SK-MEL-5 (cell line): Measurements from ENCODE around the gene HEYL. TPM values are rescaled to one million over a fixed set of nuclear protein-coding genes. Genes with fewer than 3 reads are reported as not detected.

Source experiments
- DNase-seq: peaks from one replicate; pipeline ENCODE4 v3.0.0-alpha.2; 2016; ENCODE audit warnings: low read depth, low spot score
- in situ Hi-C: cut with HindIII; loops from 2 replicates; pipeline ENCODE4 v1.10.0; 2016; ENCODE audit warnings: low sequenced_read_pairs, high pct_unique_total_duplicates, low pct_unique_long_range_greater_than_20kb
- total RNA-seq: library from RNA; depleted of rRNA; stranded (reverse); fragments of >200 nt; shearing (Covaris generic); gene quantifications from 2 replicates; pipeline ENCODE4 v1.2.3, GENCODE V29; 2014

The HEYL gene
- total RNA-seq, 1 experiment from 2014 or later, result not detected

DNA sequence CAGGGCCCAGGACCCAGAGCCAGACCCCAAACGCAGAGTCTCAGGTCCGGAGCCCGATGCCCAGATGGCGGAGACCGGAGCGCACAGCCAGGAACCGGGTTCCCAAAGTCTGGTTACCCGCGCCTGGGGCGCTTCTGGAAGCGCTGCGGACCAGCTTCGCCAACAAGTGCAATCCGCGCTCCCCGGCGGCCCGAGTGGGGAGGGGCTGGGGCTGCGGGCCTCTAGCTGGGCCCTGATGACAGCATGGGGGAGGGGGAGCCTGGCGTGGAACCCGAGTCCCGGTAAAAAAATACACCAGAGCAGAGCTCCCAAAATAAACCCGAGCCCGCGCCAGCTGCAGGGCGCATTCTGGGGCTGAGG, 32.0 kb upstream of the HEYL start:
- DNase-seq, result no peak
- in situ Hi-C loops, result no loop called here

DNA sequence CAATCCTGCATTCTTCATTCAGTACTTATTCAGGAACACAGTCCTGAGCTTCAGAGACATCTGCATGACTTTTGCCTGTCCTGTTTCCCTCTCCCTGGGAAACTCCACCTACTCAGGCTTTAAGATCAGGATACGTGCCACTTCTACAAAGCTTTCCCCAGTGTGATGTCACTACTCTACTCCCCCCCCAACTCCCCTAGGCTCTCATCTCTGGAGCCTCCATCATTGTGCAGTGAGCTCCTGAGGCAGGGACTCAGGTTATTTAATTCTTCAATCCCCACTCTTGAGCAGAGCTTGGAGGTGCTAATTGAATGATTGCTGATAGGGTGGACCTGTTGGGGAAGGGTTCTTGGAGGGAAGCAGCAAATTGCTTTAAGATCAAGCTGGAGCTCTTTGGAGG, 31.2 kb upstream of the HEYL start:
- in situ Hi-C loops, result no loop called here

DNA sequence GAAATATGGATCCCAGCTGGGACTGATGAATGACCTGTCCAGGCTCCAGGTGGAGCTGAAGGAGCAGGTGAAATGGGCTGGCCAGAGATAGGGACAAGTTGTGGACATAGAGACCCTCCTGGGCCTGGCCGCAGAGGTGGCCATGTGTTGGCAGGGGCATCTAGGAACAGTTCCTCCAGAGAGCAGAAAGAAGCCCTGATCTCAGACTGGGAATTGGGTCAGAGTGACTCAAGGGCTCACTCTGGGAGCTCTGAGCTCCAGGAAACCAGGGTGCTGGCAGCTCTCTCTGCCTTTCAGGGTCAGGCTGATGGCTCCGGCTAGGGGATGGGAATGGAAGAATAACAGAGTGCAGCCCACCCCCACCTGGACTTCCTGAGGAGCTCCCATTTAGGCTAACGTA, 29.5 kb upstream of the HEYL start:
- in situ Hi-C loops, result no loop called here

More for the DNA sequence above, 31.2 kb upstream of the HEYL start:
- no peak for DNase-seq

DNA sequence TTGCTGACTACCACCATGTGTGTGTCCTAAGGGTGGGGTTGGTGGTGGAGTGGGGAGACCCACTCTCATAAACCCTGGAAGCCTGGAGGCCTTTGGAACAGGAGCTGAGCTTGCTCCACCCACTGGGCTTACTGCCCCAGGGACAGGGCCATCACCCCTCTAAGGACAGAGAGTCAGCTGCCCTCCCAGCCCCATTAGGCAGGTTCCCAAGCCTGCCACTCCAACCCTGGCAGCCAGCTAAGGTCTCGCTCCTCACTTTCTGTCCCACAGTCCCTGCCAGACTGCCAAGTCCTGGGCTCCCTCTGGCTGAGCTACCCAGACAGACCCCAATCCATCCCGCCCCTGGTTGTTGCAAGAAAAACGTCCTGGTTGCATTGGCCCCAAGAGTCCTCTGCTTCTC, 28.7 kb upstream of the HEYL start:
- in situ Hi-C loops, result no loop called here
- DNase-seq, result no peak

More for the DNA sequence above, 29.5 kb upstream of the HEYL start:
- no peak for DNase-seq

DNA sequence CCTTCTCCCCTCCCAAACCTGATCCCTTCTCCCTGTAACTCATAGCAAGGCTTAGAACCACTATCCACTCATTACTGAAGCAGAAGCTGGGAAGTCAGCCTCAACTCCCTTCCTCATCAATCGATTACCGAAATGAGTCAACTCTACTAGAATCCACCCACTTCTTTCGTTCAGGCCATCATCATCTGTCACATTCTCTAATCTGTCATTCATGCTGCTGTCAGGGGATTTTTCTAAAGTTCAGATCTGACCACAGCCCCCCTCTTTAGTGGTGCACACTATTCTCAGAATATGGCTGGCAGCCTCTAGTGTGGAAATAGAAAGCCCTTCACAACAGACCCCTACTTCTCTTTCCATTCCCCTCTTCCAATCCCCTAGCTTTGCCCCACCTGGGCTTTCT, 27.3 kb upstream of the HEYL start:
- no peak for DNase-seq
- in situ Hi-C loops, result no loop called here

DNA sequence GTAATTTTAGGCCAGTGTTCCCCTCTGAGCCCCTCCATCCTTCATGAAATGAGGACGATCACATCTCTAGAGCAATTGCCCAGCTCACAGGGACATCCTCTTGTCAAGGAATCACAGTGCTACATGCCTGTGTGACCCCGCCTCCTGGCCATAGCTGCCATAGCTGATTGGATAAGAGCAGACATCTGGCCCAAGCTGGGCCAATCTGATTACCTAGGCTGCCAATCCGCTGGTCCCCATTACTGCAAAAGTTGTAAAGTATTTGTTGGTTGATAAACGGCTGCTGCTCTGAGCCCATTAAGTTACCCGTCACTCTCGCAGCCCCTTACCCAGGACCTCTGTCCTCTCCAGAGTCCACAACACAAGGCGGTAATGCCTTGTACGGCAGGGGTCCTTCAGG, 24.1 kb upstream of the HEYL start:
- in situ Hi-C loops, result no loop called here
- peak; percentile 21 for DNase-seq

DNA sequence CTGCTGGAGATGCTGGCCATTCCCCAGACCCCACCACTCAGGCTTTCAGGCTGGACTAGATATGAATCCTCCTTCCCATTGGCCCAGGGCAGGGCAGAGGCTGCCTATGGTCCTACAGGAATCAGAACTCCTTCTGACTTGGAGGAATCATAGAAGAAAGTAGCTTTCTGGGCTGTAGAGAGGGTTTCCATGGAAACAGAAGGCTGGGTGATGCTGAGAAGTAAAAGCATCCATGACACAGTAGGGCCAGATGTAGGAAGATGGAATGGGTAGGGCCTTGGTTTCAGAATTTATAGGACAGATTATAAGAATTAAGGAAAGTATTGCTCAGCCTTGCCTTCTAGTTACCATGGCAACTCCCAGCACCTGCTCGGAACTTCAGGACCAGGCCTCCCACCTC, 23.4 kb upstream of the HEYL start:
- DNase-seq, result no peak
- in situ Hi-C loops, result no loop called here

DNA sequence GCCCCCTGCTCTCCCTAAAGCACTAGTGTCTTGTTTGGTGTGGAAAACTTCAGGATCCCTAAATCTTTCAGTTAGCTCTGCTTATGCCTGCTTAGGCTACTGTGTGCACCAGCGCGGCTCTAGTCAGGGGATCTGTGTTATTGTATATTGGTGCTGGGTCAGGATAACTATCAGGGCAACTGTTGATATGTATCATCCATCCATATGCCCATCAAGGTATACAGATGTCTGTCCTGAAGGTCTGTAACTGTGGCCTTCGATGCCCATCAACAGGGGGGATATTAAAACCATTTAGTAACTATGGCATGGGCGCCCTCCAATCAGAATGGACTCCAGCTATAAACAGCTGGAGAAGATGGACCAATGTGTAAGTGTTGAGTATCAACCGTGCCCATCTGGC, 20.1 kb upstream of the HEYL start:
- DNase-seq, result no peak
- in situ Hi-C loops, result no loop called here

DNA sequence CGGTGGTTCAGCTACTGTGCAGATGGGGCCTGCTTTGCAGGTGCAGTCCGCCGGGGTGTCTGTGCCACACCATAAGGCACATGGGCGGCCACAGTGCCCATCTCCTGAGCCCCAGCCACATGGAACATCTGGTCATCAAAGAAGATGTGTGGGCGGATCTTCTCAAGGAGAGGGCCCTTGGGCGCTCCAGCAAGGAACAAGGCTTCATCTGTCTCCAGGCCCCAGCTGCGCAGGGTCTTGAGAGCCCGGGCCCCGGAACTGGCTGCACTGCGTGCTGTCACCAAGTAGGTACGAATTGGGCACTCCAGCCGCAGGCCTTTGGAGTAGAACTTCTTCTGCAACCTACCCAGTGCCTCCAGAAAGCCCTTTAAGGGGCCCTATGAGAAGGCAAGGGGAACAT, 19.7 kb upstream of the HEYL start:
- in situ Hi-C loops, result no loop called here
- DNase-seq, result peak; percentile 62

DNA sequence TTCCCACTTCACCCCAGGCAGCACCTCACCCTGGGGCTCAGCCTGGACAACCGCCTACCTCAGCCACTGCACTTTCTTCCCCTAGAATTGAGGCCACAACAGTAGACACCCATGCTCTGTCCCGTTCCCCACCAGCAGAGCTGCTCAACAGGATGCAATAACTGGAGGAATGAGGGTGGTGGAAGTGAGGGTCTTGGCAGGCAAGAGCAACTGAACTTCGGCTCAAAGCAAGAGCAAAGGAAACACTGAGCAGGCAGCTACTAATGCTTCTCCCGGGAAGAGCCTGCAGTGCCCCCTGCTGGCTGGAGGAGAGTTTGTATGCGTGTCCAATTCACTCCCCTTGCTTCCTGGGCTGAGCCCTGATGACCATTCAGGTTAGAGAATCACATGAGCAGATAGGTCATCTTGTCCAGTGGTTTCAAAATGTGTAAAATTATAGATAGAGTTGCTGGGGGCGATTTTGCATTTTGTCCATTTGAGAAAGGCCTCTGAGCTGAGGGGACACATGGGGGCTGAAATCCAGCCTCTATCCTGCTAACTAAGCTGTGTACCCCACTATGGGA, 18.6 kb upstream of the HEYL start:
- in situ Hi-C loops, result no loop called here
- peak; percentile 87 for DNase-seq

DNA sequence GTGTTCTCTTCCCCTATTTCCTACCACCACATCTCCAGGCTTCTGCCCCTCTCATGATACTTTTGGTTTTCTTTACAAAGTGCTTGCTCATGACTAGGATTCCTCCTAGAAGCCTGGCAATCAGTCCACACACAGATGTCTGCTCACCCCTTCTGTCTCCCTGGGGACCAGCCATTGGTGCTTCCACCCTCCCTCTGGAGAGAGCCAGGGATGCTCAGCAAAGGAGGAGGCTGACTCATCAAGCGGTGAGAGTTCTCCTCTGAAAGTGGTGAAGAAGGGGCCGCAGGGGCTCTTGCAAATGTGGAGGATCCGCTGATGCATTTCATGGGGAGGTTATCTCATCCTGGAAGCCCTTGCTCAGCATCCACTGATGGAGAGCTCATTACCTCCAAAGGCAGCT, 18.0 kb upstream of the HEYL start:
- no peak for DNase-seq
- in situ Hi-C loops, result no loop called here

DNA sequence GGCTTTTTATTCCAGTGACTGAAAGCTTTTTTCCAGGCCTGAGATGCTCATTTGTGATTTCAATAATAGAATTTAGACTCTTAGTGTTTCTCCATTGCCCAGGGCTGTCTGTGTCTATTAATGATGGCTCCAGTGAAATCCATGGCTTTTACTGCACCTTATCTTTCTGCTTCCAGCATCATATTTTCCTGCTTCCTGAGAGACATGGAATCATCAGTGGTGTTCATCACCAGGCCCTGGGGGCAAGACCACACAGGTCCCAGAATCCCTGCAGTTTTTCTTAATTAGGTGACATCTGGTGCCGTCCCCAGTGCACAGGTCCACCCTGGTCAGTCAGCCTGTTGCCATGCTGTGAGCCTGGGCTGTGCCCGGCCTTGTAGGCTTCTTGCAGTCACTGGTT, 16.9 kb upstream of the HEYL start:
- in situ Hi-C loops, result no loop called here
- no peak for DNase-seq

DNA sequence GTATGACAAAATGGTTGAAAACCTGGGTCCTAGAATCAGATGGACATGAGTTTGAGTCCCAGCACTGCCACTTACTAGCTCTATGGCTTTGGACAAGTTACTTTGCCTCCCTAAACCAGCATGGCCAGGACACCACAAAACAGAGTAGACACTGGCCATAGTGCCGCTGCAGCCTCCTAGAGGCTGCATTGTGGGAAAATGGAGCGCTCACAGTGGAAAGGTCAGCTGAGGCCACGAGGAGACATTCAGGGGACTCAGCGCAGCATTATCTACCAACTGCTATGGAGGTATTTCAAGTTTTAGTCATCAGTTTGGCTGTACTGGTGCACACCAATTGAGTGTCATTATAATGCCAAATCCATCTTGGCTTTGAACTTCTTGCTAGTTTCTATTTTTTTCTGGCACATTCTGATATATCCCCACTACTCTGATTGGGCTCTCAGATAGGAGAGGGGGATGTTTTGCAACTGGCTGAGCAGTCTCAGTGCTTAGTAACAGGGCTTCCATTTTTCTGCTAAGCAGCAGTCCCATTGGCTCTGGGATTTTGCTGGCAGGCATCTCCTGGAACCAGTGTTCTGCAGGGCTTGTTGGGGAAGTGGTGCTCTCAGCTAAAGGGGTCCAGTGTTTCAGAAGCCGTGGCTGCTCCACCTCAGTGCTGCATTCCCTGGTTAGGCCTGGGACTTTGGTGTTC, 16.3 kb upstream of the HEYL start:
- in situ Hi-C loops, result no loop called here
- DNase-seq, result no peak

DNA sequence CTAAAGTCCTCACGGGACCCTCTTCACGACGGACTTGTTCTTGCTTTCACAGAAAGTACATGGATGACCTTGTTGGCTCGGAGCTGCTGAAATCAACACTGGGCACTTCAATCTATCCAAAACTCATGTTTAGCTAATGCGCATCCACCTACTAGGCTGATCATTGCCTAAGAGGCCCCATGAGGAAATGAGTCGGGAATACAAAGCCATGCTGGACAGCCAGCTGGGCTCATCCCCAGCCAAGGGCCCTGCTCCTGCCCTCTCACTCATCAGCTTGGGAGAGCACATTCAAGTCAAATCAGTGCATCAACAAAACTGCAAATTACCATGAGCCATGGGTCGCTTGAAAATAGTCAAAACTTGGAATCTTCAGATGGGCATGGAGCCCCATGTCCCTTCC, 14.8 kb upstream of the HEYL start:
- no peak for DNase-seq
- in situ Hi-C loops, result no loop called here

DNA sequence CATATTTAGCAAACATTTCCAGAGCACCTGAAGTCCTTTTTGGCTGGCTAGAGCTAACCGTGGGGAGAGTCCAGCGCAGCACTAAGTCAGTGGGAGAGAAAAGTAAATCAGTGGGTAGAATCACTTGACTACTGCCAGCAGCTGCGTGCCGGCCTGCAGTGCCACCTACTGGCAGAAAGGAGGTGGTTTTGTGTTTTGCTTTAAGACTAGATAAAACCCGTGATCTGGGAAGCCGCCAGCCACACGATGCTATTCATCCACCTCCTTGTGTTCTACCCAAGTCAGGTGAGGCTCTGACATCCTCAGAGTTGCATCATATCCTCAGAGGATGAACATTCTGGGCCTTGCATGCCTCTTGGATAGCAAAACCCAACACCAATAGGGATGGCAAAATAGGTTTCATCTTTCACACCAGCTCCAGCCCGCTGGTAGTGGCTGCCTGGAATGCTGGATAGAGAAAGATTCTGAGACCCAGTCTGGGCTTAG, 14.1 kb upstream of the HEYL start:
- in situ Hi-C loops, result no loop called here
- DNase-seq, result peak; percentile 90

DNA sequence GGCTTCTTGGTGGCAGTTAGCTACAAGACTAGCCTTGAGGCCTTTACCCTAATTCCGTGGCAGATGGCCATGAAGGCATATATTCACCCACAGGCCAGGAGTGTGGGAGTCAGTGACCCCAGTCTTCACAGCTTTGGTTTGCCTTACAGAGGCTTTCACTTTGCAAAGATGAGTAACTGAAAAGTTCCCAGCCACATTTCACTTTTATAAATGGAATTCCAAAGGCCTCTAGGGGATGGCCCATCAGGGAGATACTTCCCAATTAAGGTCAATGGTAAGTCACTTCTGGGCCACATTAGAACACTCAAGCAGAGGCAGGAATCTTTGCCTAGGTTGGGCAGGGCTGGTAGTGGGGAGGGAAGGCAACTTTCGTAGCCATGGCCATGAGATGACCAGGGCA, 13.1 kb upstream of the HEYL start:
- DNase-seq, result no peak
- in situ Hi-C loops, result no loop called here

DNA sequence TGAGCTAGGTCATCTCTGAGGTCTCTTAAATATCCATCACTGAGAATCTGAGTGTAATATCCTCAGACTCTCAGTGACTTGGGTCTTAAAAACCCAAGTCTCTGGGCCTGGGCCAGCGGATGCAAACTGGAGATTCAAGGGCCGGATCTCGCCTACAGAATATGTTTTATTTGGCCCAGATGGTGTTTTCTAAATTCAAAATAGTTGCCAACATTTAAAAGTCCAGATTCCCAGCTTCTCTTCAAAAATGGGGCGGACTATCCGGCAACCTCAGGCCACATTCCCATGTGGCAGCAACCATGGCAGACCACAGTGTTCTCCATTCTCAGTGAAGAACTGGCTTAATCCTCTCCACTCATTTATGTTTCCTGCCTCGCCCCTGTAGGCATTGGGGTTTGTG, 12.7 kb upstream of the HEYL start:
- in situ Hi-C loops, result no loop called here
- DNase-seq, result no peak

DNA sequence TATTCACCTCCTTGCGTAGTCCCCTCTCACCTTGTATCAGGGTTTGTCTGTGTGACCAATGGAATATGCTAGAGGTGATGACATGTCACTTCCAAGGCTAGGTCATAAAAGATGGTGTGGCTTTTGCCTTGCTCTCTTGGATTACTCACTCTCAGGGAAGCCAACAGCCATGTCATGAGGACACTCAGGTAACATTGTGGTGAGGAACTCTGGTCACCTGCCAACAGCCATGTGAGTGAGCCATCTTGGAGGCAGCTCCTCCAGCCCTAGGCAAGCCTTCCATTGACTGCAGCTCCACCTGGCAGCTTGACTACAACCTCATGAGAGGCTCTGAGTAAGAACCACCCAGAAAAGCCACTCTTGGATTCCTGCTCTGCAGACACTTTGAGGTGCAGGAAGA, 11.0 kb upstream of the HEYL start:
- in situ Hi-C loops, result no loop called here
- DNase-seq, result no peak

DNA sequence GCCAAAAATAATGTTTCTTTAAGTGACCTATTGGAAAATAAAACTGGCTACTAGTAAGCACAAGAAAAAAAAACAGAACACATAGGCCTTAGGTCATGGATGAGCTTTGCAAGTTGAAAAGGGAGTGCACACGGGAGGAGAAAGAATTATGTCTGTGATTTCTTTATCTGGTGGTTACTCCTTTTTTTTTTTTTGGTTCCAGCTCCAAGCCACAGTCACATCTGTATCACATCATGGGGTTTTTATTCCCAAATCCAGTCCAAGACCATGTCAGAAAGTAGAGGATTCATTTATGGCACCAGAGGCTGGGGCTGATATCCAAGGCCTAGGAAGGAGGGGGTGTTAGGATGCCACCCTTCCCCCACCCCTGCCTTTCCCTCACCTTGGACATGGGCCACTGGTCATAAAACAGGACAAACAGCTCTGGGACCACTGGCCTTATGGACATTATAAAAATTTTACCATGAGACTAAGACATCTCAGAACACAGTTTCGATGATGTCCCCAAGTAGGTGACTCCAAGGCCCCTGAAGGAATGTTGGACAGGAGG, 10.3 kb upstream of the HEYL start:
- no peak for DNase-seq
- in situ Hi-C loops, result no loop called here
